Measurements from ENCODE around the gene ICAM2.

DNA sequence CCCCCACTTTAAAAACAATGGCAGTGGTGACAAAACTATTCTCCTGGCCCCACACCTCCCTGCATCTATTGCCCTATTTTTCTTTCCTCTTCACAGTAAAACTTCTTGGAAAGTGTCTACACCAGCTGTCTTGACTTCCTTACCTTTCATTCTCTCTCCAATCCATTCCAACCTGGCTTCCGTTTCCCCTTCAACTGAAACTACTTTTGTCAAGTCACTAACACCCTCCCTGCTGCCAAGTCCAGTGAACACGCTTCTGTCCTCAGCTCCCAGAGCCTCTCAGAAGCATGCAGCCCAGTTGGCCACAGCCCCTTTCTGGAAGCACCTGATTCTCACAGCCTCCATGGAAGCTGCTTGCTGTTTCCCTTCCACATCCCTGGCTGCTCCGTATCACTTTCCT, 43.7 kb downstream of the ICAM2 start:
- TF ChIP-seq, protein P1, sequence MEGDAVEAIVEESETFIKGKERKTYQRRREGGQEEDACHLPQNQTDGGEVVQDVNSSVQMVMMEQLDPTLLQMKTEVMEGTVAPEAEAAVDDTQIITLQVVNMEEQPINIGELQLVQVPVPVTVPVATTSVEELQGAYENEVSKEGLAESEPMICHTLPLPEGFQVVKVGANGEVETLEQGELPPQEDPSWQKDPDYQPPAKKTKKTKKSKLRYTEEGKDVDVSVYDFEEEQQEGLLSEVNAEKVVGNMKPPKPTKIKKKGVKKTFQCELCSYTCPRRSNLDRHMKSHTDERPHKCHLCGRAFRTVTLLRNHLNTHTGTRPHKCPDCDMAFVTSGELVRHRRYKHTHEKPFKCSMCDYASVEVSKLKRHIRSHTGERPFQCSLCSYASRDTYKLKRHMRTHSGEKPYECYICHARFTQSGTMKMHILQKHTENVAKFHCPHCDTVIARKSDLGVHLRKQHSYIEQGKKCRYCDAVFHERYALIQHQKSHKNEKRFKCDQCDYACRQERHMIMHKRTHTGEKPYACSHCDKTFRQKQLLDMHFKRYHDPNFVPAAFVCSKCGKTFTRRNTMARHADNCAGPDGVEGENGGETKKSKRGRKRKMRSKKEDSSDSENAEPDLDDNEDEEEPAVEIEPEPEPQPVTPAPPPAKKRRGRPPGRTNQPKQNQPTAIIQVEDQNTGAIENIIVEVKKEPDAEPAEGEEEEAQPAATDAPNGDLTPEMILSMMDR (IDR thresholded peaks at IDR 0.05) = no peak
- TF ChIP-seq EP300 (IDR thresholded peaks at IDR 0.05) = no peak
- no peak for TF ChIP-seq POLR2A (IDR thresholded peaks at IDR 0.05)
- TF ChIP-seq POLR2AphosphoS5 (IDR thresholded peaks at IDR 0.05) = no peak

Data from gastroesophageal sphincter (tissue), 3 donors.